H9 (cell line): ENCODE results near the gene DZANK1. TPM values are rescaled to one million over a fixed set of nuclear protein-coding genes. Genes with fewer than 3 reads are reported as not detected.

ENCODE experiments used
- DNase-seq: peaks from one replicate; pipeline ENCODE4 v3.0.0-alpha.2; 2017
- H2AFZ ChIP-seq: one replicate; pipeline ENCODE4 v1.6.1; 2013; ENCODE audit warnings: mild to moderate bottlenecking, low read length, control low read depth, moderate library complexity
- H2AK5ac ChIP-seq: 2 replicates; pipeline ENCODE4 v1.6.1; 2013; ENCODE audit warnings: low read length, control low read depth, mixed read lengths; ENCODE audit not compliant: insufficient read length
- H2BK120ac ChIP-seq: one replicate; pipeline ENCODE4 v1.6.1; 2013; ENCODE audit warnings: low read depth, mild to moderate bottlenecking, low read length, control low read depth, inconsistent platforms; ENCODE audit not compliant: poor library complexity, severe bottlenecking
- H2BK12ac ChIP-seq: 2 replicates; pipeline ENCODE4 v1.6.1; 2013; ENCODE audit warnings: low read length, control low read depth, mixed read lengths, low read depth; ENCODE audit not compliant: insufficient read length
- H2BK15ac ChIP-seq: 2 replicates; pipeline ENCODE4 v1.6.1; 2013; ENCODE audit warnings: low read depth, low read length, control low read depth
- H2BK20ac ChIP-seq: one replicate; pipeline ENCODE4 v1.6.1; 2013; ENCODE audit warnings: low read depth, mild to moderate bottlenecking, low read length, control low read depth, inconsistent platforms; ENCODE audit not compliant: poor library complexity, severe bottlenecking
- H2BK5ac ChIP-seq: 2 replicates; pipeline ENCODE4 v1.6.1; 2013; ENCODE audit warnings: low read length, control low read depth, mixed read lengths; ENCODE audit not compliant: insufficient read length
- H3K14ac ChIP-seq: 2 replicates; pipeline ENCODE4 v1.6.1; 2013; ENCODE audit warnings: low read length, control low read depth; ENCODE audit not compliant: insufficient read depth
- H3K18ac ChIP-seq: 2 replicates; pipeline ENCODE4 v1.6.1; 2013; ENCODE audit warnings: low read depth, mild to moderate bottlenecking, mixed read lengths, low read length, control low read depth; ENCODE audit not compliant: insufficient read length
- H3K23ac ChIP-seq: 2 replicates; pipeline ENCODE4 v1.6.1; 2013; ENCODE audit warnings: low read length, control low read depth, mixed read lengths, low read depth; ENCODE audit not compliant: insufficient read length
- H3K23me2 ChIP-seq: 2 replicates; pipeline ENCODE4 v1.6.1; 2013; ENCODE audit warnings: low read depth, mild to moderate bottlenecking, mixed read lengths, low read length, control low read depth; ENCODE audit not compliant: insufficient read length, poor library complexity, severe bottlenecking
- H3K27ac ChIP-seq: 2 replicates; pipeline ENCODE4 v1.5.1; 2013; ENCODE audit warnings: low read length, control low read depth, mixed read lengths, low read depth; ENCODE audit not compliant: insufficient read length
- H3K27me3 ChIP-seq: 2 replicates; pipeline ENCODE4 v1.6.1; 2013; ENCODE audit warnings: low read length, control low read depth, inconsistent platforms; ENCODE audit not compliant: insufficient read depth
- H3K4ac ChIP-seq: 2 replicates; pipeline ENCODE4 v1.6.1; 2013; ENCODE audit warnings: low read depth, mild to moderate bottlenecking, control low read depth, inconsistent platforms, low read length, moderate library complexity
- H3K4me1 ChIP-seq: 2 replicates; pipeline ENCODE4 v1.6.1; 2013; ENCODE audit warnings: low read length, control low read depth, inconsistent platforms; ENCODE audit not compliant: insufficient read depth
- H3K4me2 ChIP-seq: 2 replicates; pipeline ENCODE4 v1.6.1; 2013; ENCODE audit warnings: low read length, control low read depth, mixed read lengths; ENCODE audit not compliant: insufficient read length, insufficient read depth
- H3K56ac ChIP-seq: 2 replicates; pipeline ENCODE4 v1.6.1; 2013; ENCODE audit warnings: low read depth, mild to moderate bottlenecking, mixed read lengths, low read length, control low read depth; ENCODE audit not compliant: insufficient read length
- H3K79me1 ChIP-seq: 2 replicates; pipeline ENCODE4 v1.6.1; 2013; ENCODE audit warnings: low read depth, mild to moderate bottlenecking, moderate library complexity, low read length, control low read depth, inconsistent platforms; ENCODE audit not compliant: insufficient read depth, poor library complexity, severe bottlenecking
- H3K79me2 ChIP-seq: 2 replicates; pipeline ENCODE4 v1.6.1; 2013; ENCODE audit warnings: low read length, control low read depth, inconsistent platforms; ENCODE audit not compliant: insufficient read depth
- H3K9ac ChIP-seq: 2 replicates; pipeline ENCODE4 v1.6.1; 2013; ENCODE audit warnings: low read length, control low read depth, mixed read lengths; ENCODE audit not compliant: insufficient read length; ENCODE audit errors: extremely low read depth
- H3K9me3 ChIP-seq: one replicate; pipeline ENCODE4 v1.6.1; 2013; ENCODE audit warnings: low read depth, low read length, inconsistent platforms; ENCODE audit not compliant: control insufficient read depth
- H3T11ph ChIP-seq: one replicate; pipeline ENCODE4 v1.6.1; 2013; ENCODE audit warnings: mild to moderate bottlenecking, low read length, control low read depth, inconsistent platforms
- H4K20me1 ChIP-seq: one replicate; pipeline ENCODE4 v1.6.1; 2013; ENCODE audit not compliant: control insufficient read depth, insufficient read length, insufficient read depth
- H4K5ac ChIP-seq: 2 replicates; pipeline ENCODE4 v1.6.1; 2013; ENCODE audit warnings: low read depth, mild to moderate bottlenecking, mixed read lengths, low read length, control low read depth; ENCODE audit not compliant: insufficient read length
- H4K8ac ChIP-seq: replicated peaks from 2 replicates; pipeline ENCODE4 v1.6.1; 2013; ENCODE audit warnings: low read length, control low read depth, mixed read lengths, low read depth; ENCODE audit not compliant: insufficient read length
- H4K91ac ChIP-seq: 2 replicates; pipeline ENCODE4 v1.6.1; 2013; ENCODE audit warnings: low read depth, mild to moderate bottlenecking, moderate library complexity, mixed read lengths, low read length, control low read depth; ENCODE audit not compliant: insufficient read length
- H3K27ac Mint-ChIP-seq, 3 experiments: 2 replicates in 2 of 3; 3 replicates in 1 of 3; pipeline ENCODE4 v1.8.0; 2020 to 2021; ENCODE audit warnings: mixed read lengths in 3 of 3, mild to moderate bottlenecking in 1 of 3, moderate library complexity in 1 of 3
- H3K27me3 Mint-ChIP-seq: 2 replicates; pipeline ENCODE4 v1.8.0; 2021; ENCODE audit warnings: low read depth, mild to moderate bottlenecking, moderate library complexity, mixed read lengths
- H3K36me3 Mint-ChIP-seq, 3 experiments: 2 replicates in 2 of 3; 3 replicates in 1 of 3; pipeline ENCODE4 v1.8.0; 2020 to 2021; ENCODE audit warnings: low read depth in 3 of 3, mixed read lengths in 3 of 3; ENCODE audit not compliant: insufficient read depth in 1 of 3
- H3K4me1 Mint-ChIP-seq, 2 experiments: 2 replicates each; pipeline ENCODE4 v1.8.0; 2020; ENCODE audit warnings: mixed read lengths in 2 of 2
- H3K4me3 Mint-ChIP-seq, 2 experiments: 2 replicates in 1 of 2; 3 replicates in 1 of 2; pipeline ENCODE4 v1.8.0; 2020 to 2021; ENCODE audit warnings: mild to moderate bottlenecking in 2 of 2, mixed read lengths in 2 of 2, moderate library complexity in 1 of 2
- H3K9me3 Mint-ChIP-seq, 2 experiments: 2 replicates in 1 of 2; 3 replicates in 1 of 2; pipeline ENCODE4 v1.8.0; 2020; ENCODE audit warnings: mild to moderate bottlenecking in 2 of 2, mixed read lengths in 2 of 2, moderate library complexity in 1 of 2
- WGBS: extraction: QIAGEN DNeasy Blood & Tissue Kit; methylation state at CpG from one replicate; pipeline ENCODE4 v1.1.7; 2013; ENCODE audit warnings: missing lambda C conversion rate, low lambda C conversion rate, mixed read lengths; ENCODE audit not compliant: insufficient read length; ENCODE audit errors: extremely low coverage; 5-methylcytosine and 5-hydroxymethylcytosine counted together
- total RNA-seq: library from RNA; stranded (reverse); gene quantifications from 2 replicates; pipeline ENCODE4 v1.2.1, GENCODE V29; 2021
- TF ChIP-seq, protein P1 (sequence below): fragments of 200-600 bp; sonication (generic); conservative IDR thresholded peaks from 3 replicates; pipeline ENCODE4 v1.8.0; 2021; ENCODE audit warnings: antibody characterized with exemption, mild to moderate bottlenecking

The DZANK1 gene
- total RNA-seq, 1 experiment from 2014 or later: 10.5 TPM

DNA sequence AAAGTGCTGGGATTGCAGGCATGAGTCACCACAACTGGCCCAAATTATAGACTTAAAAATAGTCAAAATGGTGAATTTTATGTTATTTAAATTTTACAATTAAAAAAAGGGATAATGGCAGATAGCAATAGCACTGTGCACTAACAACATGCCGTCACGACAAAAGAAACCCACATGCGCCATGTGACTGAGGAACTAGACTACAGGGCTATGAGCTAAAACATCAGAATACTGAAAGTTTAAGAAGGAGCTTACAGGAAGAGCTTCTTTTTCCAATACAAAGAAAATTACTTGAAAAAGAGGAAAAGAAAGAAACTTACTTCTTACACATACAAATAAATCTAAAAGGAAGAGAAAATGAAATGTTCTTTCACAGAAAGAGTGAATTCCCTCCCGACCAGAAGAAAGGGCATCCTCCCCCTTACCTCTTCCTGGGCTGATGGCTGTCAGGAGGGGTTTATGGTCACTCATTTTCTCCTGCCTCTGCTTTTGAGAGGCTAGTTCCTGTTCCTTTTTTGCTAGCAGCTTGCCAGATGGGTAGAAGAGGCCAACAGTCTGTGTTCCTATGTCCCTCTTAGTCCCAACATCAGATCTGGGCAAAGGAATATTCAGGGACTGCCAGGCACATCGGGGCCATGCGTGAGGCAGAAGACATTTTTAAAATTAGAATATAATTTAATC is 54.5 kb downstream of the DZANK1 start:
- Mint-ChIP-seq H3K9me3 (no peaks in the 10 kb centered on the region), H3K27ac (peak overlapping the region; percentile 68 to 99 (median 89); a peak in 5 of 7 replicates), H3K27me3 (no peaks in the 10 kb centered on the region), H3K4me1 (peaks cover 15 to 20% of the 10 kb centered on the region in 2 experiments), H3K36me3 (peaks cover 0 to 4% (median 0%) of the 10 kb centered on the region in 3 experiments; a peak in 1 of 7 replicates), H3K4me3 (peak overlapping the region; percentile 33 to 65; a peak in 4 of 5 replicates)
- TF ChIP-seq, protein P1, sequence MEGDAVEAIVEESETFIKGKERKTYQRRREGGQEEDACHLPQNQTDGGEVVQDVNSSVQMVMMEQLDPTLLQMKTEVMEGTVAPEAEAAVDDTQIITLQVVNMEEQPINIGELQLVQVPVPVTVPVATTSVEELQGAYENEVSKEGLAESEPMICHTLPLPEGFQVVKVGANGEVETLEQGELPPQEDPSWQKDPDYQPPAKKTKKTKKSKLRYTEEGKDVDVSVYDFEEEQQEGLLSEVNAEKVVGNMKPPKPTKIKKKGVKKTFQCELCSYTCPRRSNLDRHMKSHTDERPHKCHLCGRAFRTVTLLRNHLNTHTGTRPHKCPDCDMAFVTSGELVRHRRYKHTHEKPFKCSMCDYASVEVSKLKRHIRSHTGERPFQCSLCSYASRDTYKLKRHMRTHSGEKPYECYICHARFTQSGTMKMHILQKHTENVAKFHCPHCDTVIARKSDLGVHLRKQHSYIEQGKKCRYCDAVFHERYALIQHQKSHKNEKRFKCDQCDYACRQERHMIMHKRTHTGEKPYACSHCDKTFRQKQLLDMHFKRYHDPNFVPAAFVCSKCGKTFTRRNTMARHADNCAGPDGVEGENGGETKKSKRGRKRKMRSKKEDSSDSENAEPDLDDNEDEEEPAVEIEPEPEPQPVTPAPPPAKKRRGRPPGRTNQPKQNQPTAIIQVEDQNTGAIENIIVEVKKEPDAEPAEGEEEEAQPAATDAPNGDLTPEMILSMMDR: no peak
- Histone ChIP-seq H3K27me3 (no peaks in the 10 kb centered on the region), H3K4ac (no peak overlapping the region; the same call in 1 of the 2 replicates), H2BK12ac (peak overlapping the region; percentile 82), H2AK5ac (peak overlapping the region; percentile 57), H3K79me1 (no peaks in the 10 kb centered on the region), H3K9ac (peak overlapping the region; percentile 66), H3K4me1 (no peaks in the 10 kb centered on the region; the same call in 1 of the 2 replicates), H4K8ac (no peak overlapping the region), H3K14ac (peak overlapping the region; percentile 74; the same call in 1 of the 2 replicates), H2BK5ac (no peak overlapping the region), H2BK20ac (peak overlapping the region; percentile 94), H2BK15ac (no peak overlapping the region), H3K4me2 (peak overlapping the region; percentile 35), H3K56ac (no peak overlapping the region), H3K23ac (no peak overlapping the region), H2BK120ac (no peak overlapping the region), H3K79me2 (no peaks in the 10 kb centered on the region), H4K91ac (no peak overlapping the region), H3K9me3 (no peaks in the 10 kb centered on the region), H3K27ac (peak overlapping the region; percentile 43), H2AFZ (no peak overlapping the region), H4K5ac (no peak overlapping the region), H3T11ph (peak overlapping the region; percentile 88), H3K23me2 (peaks cover 3% of the 10 kb centered on the region), H3K18ac (peak overlapping the region; percentile 86), H4K20me1 (no peaks in the 10 kb centered on the region)
- WGBS: no CpG with 5 or more reads among the region's 6 CpGs
- no peak for DNase-seq
